Ishikawa (cell line): ENCODE results near the gene F10.

ENCODE experiments used
- CEBPB ChIP-seq: IDR thresholded peaks from 2 replicates; pipeline ENCODE4 v1.6.1; 2012
- CREB1 ChIP-seq: IDR thresholded peaks from 2 replicates; pipeline ENCODE4 v1.6.1; 2012; ENCODE audit warnings: low read depth
- EGR1 ChIP-seq: IDR thresholded peaks from 2 replicates; pipeline ENCODE4 v1.6.1; 2012
- EP300 ChIP-seq: IDR thresholded peaks from 2 replicates; pipeline ENCODE4 v1.6.1; 2012; ENCODE audit warnings: borderline replicate concordance
- FOXM1 ChIP-seq: IDR thresholded peaks from 2 replicates; pipeline ENCODE4 v1.6.1; 2012; ENCODE audit warnings: low read depth, borderline replicate concordance
- MAX ChIP-seq: IDR thresholded peaks from 2 replicates; pipeline ENCODE4 v1.6.1; 2012
- NFIC ChIP-seq: IDR thresholded peaks from 2 replicates; pipeline ENCODE4 v1.6.1; 2012
- RAD21 ChIP-seq: IDR thresholded peaks from 2 replicates; pipeline ENCODE4 v1.6.1; 2012; ENCODE audit warnings: low read depth
- REST ChIP-seq: IDR thresholded peaks from 2 replicates; pipeline ENCODE4 v1.6.1; 2012; ENCODE audit warnings: low read depth, mild to moderate bottlenecking
- TAF1 ChIP-seq: IDR thresholded peaks from 2 replicates; pipeline ENCODE4 v1.6.1; 2012; ENCODE audit warnings: low read depth, mild to moderate bottlenecking
- TCF12 ChIP-seq: IDR thresholded peaks from 2 replicates; pipeline ENCODE4 v1.6.1; 2012; ENCODE audit warnings: low read depth
- TEAD4 ChIP-seq: IDR thresholded peaks from 2 replicates; pipeline ENCODE4 v1.6.1; 2012
- USF1 ChIP-seq: IDR thresholded peaks from 2 replicates; pipeline ENCODE4 v1.6.1; 2012
- YY1 ChIP-seq: IDR thresholded peaks from 2 replicates; pipeline ENCODE4 v1.6.1; 2012; ENCODE audit warnings: low read depth
- ZBTB7A ChIP-seq: IDR thresholded peaks from 2 replicates; pipeline ENCODE4 v1.6.1; 2012; ENCODE audit warnings: low read depth

The F10 gene

GRCh38 chr13:113122550-113123225 is at the start of gene F10:
Gene F10, plus strand, starts transcription at chr13:113122799. Its CDS starts 57 bp downstream, at chr13:113122856.
- TF ChIP-seq YY1 (no peak), FOXM1 (no peak), MAX (no peak), ZBTB7A (no peak), CEBPB (no peak), CREB1 (no peak), REST (no peak), USF1 (no peak), NFIC (no peak), TEAD4 (no peak), EGR1 (no peak), RAD21 (no peak), TAF1 (no peak)

DNA sequence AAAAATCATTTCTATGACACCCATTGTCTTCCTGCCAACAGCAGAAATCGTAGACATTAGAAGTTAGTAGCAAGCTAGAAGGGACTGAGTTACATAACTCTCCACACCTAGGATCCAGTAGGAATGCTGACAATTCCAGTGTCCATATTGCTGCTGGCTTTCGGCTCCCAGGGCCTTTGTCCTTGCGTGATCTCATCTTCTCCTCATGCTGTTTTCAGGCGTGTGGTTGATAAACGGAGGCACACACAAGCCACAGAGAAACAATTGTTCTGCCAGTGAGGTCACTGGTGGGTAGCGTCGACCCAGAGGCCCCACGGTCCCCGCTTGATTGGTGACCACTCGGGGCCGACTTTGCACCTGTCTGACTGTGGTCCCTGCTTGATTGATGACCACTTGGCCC is 48.7 kb upstream of the F10 start:
- TF ChIP-seq TCF12, result no peak
- TF ChIP-seq TAF1, result no peak
- TF ChIP-seq TEAD4, result no peak
- no peak for TF ChIP-seq EP300
- no peak for TF ChIP-seq FOXM1
- TF ChIP-seq RAD21, result no peak

DNA sequence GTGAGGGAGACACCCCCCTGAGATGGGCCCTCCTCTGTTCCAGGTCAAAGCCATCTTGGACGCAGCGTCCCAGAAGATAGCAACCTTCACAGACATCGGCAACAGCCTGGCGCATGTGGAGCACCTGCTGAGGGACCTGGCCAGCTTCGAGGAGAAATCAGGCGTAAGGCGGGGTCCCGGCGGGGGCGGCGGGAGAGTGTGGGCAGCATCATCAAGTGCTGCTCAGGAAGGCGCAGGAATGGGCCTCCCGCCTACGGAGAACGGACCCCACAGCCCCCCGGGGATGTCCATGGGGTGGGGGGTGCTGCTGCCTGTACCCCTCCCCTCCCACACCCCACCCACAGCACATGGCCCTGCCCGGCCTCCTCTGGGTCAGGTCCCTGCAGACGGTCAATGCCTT is 48.2 kb upstream of the F10 start:
- no peak for TF ChIP-seq ZBTB7A
- TF ChIP-seq REST, result no peak
- no peak for TF ChIP-seq MAX
- TF ChIP-seq EGR1, result no peak
- TF ChIP-seq YY1, result no peak
- no peak for TF ChIP-seq RAD21
- no peak for TF ChIP-seq CREB1
- no peak for TF ChIP-seq FOXM1
- no peak for TF ChIP-seq TCF12

GRCh38 chr13:113074876-113075275 is 47.7 kb upstream of the F10 start:
- TF ChIP-seq CREB1 (no peak), TCF12 (no peak), USF1 (no peak), YY1 (no peak), MAX (no peak), REST (no peak), RAD21 (no peak), ZBTB7A (no peak), EGR1 (no peak), TEAD4 (no peak), NFIC (no peak), EP300 (no peak), CEBPB (no peak), TAF1 (no peak), FOXM1 (no peak)
